NCI-H1694 (cell line): Measurements from ENCODE around the gene SKAP1.

Source experiments
- DNase-seq: peaks from one replicate; lab custom pipeline; 2025; lab: John Stamatoyannopoulos, UW

SKAP1 gene

DNA sequence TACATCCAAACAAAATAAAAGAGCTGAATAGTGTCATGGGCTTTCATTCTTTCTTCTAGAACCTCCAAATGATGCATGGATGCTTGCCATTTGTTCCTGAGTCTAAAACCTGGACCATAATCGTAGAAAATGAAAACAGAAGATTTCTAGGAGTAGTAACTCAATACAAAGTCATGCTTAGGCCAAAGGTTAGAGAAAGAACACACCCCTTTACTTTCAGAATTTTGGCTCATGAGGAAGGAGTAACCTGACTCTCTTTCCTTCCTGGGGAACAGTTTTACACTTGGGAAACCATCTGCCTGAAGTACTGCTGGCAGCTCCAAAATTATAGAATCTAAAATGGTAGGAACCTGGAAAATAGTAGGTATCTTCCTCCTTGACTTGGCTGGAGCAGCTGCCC lies 185.2 kb downstream of the SKAP1 start:
- no peak for DNase-seq

DNA sequence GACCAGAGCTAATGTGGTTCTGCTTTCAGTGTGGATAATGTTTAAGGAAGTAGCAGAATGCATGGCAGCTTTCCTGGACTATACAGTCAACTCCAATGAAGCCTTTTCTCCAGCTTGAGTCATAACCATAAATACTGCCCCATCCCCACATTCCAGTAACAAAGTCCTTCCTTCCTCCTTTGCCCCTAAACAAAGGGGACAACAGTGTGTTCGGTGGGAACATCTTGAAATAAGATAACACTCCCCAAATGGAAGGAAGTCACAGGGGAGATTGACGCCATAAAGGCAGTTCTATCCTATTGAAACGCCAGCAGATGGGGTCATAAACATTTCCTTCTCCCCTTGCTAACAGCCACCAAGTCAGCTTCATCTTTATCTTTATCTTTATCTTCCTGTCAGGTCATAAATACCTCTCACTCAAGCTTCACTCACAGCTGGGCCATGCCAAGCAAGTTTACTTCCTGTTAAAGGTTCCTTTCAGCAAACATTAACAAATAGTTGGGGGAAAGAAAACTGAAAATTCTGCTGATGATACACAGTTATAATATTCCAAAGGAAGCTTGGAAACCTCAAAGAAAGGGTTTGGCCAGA lies 185.8 kb downstream of the SKAP1 start:
- no peak for DNase-seq

DNA sequence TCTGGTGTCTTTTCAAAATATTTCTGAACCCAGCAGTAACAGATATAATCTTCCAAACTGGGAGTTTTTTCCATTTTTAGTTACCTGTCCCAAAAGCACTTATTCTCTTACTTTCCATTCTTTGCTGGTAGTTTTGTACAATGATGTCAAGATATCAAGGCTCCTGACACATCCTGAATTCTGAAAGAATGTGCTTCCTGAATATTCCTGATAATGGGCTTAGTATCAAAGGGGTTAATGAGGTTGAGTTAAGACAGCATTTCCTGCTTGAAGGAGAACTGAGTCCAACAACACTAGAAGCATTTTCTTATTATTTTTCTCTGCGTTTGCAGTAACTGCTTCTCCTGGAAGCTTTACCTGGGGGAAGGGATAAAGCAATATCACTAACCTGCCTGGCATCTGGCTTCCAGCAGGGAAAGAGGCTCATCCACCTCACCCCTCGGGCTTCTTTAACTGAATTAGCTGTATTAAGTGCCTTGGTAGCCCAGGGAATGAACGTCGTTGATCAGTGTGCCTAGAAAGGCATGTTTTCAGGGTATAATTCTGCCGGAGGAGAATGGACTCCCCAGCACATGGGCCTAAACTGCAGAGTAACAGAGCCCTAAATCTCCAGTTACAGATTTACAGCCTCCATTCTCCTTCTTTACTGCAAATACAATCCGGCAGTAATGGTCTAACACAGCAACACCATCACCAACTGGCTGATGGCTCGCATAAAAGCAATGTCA lies 188.1 kb downstream of the SKAP1 start:
- no peak for DNase-seq

DNA sequence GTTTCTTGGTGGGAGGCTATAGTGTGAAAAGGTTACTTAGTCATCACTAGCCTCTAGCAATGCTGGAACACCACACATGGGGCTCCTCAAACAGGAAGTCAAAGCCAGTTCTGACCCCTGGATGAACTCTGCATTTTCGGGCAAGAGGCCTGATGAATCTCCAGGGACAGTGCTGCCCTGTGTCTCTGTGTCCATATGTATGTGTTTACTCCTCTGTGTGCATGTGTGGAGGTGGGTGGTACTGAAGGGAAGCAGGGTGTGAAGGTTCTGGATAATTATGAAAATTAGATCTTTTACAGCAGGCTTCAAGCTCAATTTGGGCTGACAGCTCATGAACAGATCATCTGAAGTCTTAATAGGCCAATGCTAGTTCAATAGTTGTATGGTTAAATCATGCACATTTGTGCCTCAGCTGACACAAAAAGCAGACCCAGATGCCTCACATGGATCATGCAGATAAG lies 188.9 kb downstream of the SKAP1 start:
- DNase-seq, result no peak

DNA sequence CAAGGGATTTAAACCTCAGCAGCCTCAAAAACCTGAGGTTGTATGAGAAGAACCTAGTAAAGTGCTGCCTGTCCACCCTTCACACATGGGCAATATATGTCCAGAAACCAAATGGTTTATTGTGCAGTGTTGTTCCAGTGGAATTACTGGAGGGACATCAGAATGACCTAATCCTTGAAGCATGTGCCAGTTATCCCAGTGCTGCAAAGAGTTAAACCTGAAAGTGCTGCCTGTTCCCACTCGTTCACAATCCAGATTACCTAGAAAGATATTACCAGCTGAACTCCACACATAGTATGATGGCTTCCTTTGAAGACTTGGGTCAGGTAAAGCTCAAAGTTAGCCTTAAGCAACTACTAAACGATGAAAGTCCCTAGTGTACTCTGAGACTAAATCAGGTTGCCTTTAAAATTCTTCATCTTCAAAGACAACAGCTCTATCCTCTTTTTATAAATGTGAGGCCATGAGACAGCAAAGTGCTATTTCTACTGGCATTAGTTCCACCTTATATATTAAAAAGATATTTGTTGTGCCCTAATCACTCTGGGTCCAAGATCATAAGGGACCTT lies 189.4 kb downstream of the SKAP1 start:
- DNase-seq, result no peak

DNA sequence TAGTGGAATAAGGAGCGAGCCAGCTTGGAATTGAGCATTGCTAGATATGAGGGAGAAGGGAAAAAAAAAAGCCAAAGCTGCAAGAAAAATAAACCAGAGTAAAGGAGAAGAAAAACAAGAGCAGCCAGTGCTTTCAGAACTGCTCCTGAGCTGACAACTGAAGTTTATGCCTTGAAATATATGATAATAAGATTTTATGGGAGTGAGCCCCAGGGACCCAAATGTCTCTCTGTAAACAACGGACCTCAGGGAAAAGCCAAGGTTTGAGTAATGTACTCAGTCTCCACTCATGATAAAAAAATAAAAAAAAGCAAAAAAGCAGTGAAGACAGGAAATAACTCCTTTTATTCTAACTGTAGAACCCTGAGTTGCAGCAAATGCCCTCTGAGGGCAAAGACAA lies 189.9 kb downstream of the SKAP1 start:
- no peak for DNase-seq

DNA sequence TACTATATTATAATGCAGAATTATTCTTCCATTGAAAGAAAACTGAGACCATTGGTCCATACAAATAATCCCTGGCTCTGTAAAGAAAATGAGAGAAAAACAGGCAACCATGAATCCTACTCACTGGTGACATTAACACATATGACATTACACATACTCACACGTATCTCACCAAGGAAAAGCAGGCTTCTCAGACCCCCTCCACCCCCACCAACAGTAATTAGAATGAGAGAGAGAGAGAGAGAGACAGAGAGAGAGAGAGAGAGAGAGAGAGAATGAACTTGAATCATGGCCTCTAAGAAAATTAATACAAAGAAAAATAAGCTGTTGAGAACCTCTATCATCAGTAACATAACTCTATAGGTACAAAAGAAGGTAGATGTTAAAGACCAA lies 190.4 kb downstream of the SKAP1 start:
- no peak for DNase-seq

DNA sequence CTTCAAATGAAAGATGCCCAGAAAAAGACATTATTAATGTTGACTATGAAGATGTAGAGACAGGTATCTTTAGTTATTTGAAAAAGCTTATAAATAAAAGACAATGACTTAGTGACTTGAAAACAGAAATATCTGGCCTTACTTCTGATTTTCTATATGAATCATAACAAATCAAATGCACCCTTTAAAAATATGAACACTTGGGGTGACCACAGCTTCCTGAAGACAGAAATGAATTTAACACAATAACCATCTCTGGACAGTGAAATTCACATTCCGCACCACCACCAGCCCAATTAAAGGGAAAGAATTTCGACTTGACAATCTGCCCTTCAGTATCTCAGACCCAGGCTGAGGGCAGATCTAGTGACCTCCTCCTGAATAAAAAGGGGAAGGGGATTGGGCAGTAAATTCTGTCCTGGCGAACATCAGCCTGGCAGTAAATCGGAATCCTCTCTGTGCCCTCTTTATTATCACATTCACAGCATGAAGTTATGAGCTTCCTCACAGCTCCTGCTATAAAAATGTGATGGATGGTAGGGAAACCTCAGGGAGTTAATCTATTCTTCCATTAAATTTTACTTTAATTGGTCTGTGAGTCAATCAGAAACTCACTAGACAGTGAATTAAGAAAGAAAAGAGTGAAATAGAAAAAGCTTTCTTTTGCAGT lies 190.9 kb downstream of the SKAP1 start:
- DNase-seq, result no peak

DNA sequence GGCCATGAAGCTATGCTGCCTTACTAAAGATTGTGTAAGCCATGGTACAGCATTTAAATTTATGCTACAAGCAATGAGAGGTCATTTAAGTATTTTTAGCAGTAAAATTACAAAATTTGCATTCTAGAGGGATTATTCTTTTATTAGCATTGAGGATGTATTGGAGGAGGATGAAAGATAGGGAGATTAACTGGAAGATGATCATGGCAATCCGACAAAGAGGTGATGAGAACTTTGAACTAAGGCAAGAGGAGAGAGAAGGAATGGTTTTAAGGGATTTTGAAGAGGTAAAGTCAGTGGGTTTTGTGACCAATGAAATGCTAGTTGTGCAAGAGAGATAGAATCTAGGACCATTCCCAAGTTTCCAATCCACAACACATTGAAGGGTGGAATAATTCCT lies 192.6 kb downstream of the SKAP1 start:
- DNase-seq, result no peak

DNA sequence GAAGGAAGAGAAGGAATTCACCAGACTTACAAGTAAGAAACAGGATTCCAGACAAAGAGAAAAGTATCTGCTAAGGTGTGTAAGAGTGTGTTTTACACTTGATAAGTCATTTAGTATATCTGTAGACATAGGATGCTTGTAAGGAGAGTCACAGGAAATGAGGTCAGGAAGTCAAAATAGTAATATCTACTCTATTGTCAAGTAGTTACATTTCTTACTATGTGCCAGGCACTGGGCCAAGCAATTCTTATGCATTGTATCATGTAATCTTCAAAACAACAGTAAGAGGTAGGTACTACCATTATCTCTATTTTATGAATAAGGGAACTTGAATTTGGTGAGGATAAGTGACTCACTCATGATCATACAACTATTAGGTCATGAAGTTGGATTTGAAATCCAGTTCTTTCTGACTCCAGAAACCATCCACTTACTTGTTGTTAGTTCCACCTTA lies 193.3 kb downstream of the SKAP1 start:
- DNase-seq, result no peak

DNA sequence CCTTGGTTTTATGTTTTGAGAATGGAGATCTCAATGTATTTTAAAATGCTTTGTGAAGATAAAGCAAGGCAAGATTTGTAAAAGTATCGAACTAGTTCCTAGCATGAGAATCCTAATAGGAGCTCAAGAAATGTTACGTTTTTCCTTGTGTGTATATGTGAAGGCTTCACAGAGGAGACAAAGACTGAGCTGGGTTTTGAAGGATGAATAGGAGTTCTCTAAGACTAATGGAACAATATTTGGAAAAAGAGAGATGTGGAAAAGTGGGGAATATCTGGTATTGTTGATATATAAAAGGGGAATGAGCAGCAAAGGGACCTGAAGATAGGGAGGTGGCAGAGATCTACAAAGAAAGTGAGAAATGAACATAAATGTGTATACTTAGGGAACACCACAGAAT lies 195.1 kb downstream of the SKAP1 start:
- DNase-seq, result no peak

DNA sequence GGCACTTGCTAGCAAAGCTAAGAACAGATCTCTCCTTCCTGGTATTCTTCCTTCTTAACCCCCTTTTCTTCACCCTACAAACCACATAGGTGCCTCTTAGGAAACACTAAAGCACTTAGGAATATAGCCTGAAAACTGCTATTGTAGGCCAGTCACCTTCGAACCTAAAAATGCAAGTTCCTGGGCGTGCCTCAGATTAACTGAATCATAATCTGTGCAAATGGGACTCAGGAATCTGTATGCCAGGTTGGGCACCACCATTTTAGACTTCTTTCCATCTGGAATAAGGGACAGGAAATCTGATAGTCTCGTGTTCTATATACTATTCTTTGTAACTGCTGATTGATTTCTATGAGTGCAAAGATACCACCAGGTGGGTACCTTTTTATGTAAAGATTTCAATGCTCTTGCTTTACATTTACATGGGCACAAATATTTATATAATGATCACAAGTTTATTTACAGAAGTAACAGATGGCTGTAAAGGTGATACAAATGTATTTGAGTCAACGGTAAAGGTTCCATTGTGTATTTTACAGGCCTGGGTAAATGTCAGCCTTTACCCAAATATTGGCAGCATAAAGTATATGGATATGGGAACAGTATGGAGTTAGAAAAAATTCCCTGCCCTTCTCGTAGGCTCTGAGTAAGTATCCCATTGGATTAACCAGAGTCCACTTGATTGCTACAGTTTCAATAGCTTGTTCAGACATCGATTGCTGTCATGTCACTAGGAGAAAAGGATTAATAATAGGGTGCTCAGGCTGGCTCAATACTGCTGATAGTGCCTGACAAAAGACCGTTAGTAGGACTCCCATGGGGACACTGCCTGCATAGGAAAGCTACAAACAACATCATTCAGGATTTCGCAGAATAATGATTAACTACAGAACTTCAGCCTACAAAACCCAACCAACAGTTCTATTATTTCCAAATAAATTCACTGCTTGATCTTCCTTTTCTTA lies 197.7 kb downstream of the SKAP1 start:
- no peak for DNase-seq

DNA sequence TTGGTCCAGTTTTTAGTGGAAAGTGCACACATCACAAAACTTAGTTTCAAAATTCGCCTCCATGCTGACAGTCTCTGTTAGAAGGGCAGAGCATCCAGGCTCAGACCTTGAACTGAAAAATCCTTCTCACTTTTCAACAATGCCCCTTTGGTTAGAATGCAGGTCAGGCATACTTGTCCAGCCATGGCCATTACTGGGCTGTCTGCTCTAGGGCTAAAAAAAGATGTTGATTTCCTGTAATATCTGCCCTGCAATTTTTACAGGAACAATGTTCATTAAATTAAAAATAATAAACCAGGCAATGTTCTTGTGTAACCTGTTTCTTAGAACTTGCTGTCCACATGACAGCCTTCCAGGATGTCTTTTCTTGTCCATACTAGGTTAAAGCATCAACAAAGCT lies 200.1 kb downstream of the SKAP1 start:
- DNase-seq, result no peak

DNA sequence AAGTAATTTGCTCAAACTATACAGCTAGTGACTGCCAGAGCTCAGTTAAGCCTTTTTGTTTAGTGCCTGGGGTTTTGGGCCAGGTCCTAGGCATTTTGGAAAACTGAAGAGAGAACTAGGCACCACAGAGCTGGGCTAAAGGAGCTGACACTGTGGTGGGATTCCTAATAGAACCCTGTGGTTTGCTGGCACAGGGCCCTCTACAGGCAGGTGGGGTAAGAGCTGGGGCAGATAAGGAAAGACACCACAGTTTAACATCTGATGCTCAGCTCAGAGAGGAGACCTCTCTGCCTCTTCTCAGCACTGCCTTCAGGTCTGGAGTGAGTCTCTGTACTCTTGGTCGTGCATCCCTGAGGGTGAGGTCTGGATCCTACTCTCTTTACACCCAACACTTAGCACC lies 201.3 kb downstream of the SKAP1 start:
- DNase-seq, result no peak

DNA sequence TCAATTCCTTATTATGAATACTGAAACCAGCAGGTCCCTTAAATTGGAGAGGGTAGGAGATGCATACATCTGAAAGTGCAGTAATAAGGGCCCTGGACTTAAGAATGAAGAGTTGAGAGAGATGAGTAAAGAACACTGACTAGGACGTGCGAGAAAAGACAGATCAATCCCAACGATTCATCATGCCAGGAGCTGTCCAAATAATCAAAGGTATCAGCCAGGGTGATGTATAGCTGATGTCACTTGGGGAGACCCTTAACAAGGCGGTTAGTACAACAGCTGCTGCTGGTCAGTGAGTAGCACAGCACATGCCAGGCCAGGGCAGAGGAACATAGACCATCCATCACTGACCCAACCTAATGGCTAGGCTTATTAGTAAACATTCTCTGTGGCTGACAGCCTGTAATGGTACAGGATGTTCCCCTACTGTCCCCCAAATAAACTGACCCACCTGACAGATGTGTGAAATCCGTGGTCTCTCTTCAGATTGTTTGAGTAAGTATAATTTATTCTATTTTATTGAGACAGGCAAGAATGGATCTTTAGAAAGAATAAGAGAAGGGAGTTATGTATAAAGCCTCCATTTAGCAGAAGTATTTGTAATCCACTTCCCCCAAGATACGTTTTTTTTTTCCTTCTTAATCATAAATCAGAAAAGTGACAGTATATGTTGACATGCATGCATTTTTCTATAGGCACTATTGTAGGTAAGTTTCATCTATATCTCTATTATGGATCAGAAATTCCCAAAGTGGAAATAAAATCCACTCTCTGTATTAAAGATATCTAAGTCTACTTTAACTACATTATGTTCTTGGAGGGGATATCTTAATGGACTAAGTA lies 204.1 kb downstream of the SKAP1 start:
- DNase-seq, result no peak

DNA sequence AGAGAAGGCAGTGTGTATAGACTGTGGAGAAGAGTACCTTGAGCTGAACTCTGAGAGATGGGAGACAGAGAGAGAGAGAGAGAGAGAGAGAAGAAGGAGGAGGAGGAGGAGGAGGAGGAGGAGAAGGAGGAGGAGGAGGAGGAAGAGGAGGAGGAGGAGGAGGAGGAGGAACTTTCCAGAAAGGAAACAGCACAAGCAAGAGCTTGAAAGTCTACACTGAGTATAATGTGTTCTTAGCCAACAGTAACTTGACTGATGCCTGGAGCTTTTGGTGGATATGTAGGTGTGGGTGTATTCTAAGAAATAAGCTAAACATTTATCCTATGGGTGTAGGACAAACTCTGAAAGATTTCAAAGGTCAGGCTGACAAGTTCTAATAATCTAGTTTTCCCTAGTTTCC lies 206.1 kb downstream of the SKAP1 start:
- no peak for DNase-seq

DNA sequence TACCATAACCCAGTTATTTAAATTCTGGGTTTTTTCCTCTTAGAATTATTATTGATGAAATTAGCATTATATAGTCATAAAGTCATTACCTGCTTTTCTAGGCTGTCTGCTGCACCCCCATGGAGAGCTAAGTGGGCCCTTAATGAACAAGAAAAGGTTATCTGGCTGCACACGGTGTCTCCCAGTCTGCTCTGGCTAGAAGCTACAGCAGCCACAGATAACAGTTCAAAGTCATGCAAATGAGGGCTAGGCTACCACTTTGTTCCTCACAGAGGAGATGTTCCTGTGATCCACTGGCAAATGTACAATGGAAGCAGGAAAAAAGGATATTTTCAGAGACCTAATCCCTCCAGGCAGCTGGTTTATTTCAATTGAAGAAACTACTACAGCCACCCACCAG lies 210.4 kb downstream of the SKAP1 start:
- DNase-seq, result no peak

DNA sequence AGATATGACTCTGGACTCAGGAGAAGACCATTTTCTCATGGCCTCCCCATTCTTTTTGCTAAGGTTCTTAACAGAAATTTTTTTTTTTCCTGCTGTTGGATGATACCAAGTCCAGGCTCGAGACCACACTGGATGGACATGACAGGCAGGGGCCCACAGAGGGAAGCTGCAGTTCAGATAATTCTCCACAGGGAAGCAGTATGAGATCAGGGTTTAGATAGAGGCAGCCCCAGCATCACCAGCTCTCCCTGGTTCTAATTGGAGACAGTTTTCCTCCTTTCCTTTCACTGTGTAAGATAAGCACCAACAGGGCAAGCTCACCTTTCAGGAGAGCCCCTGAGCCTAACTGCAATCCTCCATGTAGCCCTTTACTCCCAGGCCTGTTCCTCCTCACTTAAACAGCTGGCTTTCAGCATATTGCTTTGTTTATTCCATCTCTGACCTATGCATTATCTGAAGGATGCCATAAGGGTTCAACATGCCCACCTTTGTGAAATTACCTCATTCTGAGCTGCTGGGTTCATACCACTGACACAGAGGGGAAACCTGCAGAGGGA lies 214.4 kb downstream of the SKAP1 start:
- DNase-seq, result peak; percentile 19

DNA sequence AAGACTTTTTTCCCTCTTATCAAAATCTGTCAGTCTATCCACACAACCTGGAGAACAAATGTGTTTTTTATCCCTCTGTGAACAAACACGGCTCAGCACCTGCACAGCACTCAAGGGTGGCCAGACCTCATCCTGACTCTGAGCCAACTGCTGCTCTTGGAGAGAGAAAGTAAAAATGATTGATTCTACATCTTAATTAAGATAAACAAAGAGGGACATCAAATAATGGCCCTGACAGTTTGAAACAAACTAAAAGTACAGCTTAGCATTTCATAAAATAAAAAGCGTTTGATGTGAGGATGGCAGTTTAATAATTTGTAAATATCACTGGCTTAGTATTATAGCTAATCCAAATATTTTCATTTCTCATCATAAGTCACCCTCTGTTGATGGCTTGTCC lies 216.2 kb downstream of the SKAP1 start:
- no peak for DNase-seq

DNA sequence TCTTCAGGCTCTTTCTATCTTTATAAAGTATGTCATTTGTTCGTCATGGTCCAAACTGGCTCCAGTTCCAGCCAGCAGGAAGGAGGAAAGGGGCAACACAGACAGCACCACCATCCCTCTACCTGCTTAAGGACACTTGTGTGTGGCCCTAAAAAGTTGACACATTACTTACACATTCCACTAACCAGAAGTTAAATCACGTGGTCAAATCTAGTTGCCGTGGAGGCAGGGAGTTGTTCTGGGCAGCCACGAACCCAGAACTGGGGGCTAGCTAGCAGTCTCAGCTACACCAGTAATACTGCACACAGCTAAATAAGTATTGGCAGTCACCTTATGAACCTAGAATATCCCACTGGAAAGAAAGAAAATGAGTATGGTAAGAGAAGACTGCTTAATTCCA lies 218.2 kb downstream of the SKAP1 start:
- DNase-seq, result no peak

DNA sequence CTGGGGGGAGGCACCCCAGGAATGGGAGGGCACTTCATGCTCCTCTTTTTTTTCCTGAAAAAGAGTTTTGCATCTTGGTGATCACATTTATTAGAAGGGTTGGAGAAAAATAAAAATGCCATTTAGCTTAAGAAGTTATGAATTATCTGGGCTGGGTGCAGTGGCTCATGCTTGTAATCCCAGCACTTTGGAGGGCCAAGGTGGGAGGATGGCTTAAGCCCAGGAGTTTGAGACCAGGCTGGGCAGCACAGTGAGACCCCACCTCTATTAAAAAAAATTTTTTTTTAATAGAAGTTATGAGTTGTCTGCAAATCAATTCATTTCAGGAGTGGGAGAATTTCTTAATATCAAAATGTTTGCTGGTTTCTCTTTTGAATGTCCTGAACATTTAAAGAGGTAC lies 219.0 kb downstream of the SKAP1 start:
- no peak for DNase-seq
